H1 (cell line): ENCODE data around the gene CARF. TPM values are rescaled to one million over a fixed set of nuclear protein-coding genes. Genes with fewer than 3 reads are reported as not detected.

ENCODE experiments used
- ASH2L ChIP-seq: fragments of 200-600, 300-600 bp; sonication (generic); IDR thresholded peaks from one replicate; pipeline ENCODE4 v1.7.1; 2017; ENCODE audit warnings: low read length
- BCL11A ChIP-seq, 2 experiments: IDR thresholded peaks; one replicate each; pipeline ENCODE4 v1.6.1; 2011; ENCODE audit warnings: low read depth in 2 of 2, low read length in 2 of 2, mild to moderate bottlenecking in 2 of 2
- GTF2F1 ChIP-seq: IDR thresholded peaks from 2 replicates; pipeline ENCODE4 v1.6.1; 2012; ENCODE audit warnings: low read depth, low read length, improper control_type of control experiment, borderline replicate concordance
- RXRA ChIP-seq: IDR thresholded peaks from 2 replicates; pipeline ENCODE4 v1.6.1; 2011; ENCODE audit warnings: low read depth, mild to moderate bottlenecking, low read length, moderate library complexity; ENCODE audit not compliant: insufficient read depth
- ZNF274 ChIP-seq: IDR thresholded peaks from 2 replicates; pipeline ENCODE4 v1.7.0; 2012; ENCODE audit warnings: low read length, borderline replicate concordance; ENCODE audit errors: extremely low read depth
- polyA plus RNA-seq, 7 experiments: library from polyadenylated mRNA; depleted of rRNA in 3 of 7; stranded (reverse) in 5 of 7; unstranded in 2 of 7; fragments of >200 nt in 5 of 7; fragments of 200-250 nt in 2 of 7; gene quantifications; 1 replicate in 5 of 7; 2 replicates in 1 of 7; 4 replicates in 1 of 7; pipeline versions ENCODE4 v1.2.1 to v1.2.3, GENCODE V29; 2011 to 2013; ENCODE audit warnings: missing spikeins in 2 of 7, mixed read lengths in 2 of 7
- total RNA-seq: library from RNA; stranded (reverse); fragmentation: NEBNext Ultra II Directional; extraction: Animal tissue kit (Norgen Biotek cat#: 25700); gene quantifications from 2 replicates; pipeline ENCODE4 v1.2.1, GENCODE V29; 2021

The CARF gene
- total and polyA plus RNA-seq, 2 of the 8 experiments (the other 6 are each of a cell fraction or from before 2014, with no cell fraction given): 2.0 to 2.6 TPM

GRCh38 chr2:202976809-202977208 lies 64.7 kb downstream of the CARF start (continued):
- TF ChIP-seq RXRA (no peak), ASH2L (no peak), GTF2F1 (no peak), BCL11A (IDR thresholded peaks at IDR 0.05; ENCODE audit: low read depth in 2 of 2, low read length in 2 of 2) (no peak), ZNF274 (no peak)
- TF ChIP-seq, all 59 proteins: peak for 0
